Panc1 (cell line): Measurements from ENCODE around the gene EGR4.

ENCODE experiments used
- POLR2AphosphoS5 ChIP-seq: IDR thresholded peaks from 2 replicates; pipeline ENCODE4 v1.6.1; 2012; ENCODE audit warnings: mild to moderate bottlenecking, low read depth, low read length, moderate library complexity
- TCF7L2 ChIP-seq: IDR thresholded peaks from 2 replicates; pipeline ENCODE4 v1.6.1; 2011; ENCODE audit warnings: mild to moderate bottlenecking, low read depth, low read length, inconsistent platforms
- TF ChIP-seq, protein P1 (sequence below): fragments of 450-650 bp; IDR thresholded peaks from 2 replicates; pipeline ENCODE4 v1.5.1; 2017; ENCODE audit warnings: mild to moderate bottlenecking
- TF ChIP-seq, protein P2 (sequence below), 2 experiments: IDR thresholded peaks; 2 replicates each; pipeline ENCODE4 v1.6.1; 2011 to 2012; ENCODE audit warnings: low read depth in 2 of 2, control low read depth in 1 of 2, low read length in 1 of 2, mild to moderate bottlenecking in 1 of 2, moderate library complexity in 1 of 2; ENCODE audit not compliant: insufficient read depth in 1 of 2

DNA sequence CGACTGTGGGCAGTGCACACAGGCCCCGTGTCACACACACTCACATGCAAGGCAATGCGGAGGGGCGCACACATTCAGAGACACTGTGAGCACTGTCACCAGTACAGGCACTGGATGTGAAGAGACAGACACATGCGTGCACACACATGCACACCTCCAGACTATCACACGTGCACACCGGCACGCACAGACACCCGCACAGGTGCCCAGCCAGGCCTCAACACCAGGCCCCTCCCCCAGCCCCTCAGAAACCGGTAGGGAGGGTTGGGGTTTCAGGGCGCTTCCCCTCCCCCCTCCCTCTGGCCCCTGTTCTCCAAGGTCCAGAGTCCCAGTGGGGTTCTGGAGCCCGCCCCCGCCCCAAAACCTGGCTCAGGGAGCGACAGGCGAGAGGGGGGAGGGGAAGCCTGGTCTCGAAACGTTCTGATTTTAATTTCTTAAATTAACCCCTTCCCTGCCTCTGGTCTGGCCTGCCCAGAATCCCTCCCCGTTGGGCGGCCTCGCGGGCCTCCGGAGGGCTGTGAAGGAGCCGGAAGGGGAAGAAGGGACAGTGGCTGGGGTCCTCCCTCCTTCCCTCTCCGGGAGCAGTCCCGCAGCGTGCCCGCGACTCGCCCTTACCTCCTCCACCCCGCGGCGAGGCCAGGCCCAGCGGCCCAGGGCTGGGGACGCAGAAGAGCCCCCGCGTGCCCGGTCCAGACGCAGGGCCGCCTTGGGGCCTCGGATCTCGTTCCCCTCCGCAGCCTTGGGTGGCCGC, 9.6 kb downstream of the EGR4 start:
- TF ChIP-seq, protein P1, sequence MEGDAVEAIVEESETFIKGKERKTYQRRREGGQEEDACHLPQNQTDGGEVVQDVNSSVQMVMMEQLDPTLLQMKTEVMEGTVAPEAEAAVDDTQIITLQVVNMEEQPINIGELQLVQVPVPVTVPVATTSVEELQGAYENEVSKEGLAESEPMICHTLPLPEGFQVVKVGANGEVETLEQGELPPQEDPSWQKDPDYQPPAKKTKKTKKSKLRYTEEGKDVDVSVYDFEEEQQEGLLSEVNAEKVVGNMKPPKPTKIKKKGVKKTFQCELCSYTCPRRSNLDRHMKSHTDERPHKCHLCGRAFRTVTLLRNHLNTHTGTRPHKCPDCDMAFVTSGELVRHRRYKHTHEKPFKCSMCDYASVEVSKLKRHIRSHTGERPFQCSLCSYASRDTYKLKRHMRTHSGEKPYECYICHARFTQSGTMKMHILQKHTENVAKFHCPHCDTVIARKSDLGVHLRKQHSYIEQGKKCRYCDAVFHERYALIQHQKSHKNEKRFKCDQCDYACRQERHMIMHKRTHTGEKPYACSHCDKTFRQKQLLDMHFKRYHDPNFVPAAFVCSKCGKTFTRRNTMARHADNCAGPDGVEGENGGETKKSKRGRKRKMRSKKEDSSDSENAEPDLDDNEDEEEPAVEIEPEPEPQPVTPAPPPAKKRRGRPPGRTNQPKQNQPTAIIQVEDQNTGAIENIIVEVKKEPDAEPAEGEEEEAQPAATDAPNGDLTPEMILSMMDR: no peak
- no peak for TF ChIP-seq POLR2AphosphoS5
- TF ChIP-seq, protein P2, sequence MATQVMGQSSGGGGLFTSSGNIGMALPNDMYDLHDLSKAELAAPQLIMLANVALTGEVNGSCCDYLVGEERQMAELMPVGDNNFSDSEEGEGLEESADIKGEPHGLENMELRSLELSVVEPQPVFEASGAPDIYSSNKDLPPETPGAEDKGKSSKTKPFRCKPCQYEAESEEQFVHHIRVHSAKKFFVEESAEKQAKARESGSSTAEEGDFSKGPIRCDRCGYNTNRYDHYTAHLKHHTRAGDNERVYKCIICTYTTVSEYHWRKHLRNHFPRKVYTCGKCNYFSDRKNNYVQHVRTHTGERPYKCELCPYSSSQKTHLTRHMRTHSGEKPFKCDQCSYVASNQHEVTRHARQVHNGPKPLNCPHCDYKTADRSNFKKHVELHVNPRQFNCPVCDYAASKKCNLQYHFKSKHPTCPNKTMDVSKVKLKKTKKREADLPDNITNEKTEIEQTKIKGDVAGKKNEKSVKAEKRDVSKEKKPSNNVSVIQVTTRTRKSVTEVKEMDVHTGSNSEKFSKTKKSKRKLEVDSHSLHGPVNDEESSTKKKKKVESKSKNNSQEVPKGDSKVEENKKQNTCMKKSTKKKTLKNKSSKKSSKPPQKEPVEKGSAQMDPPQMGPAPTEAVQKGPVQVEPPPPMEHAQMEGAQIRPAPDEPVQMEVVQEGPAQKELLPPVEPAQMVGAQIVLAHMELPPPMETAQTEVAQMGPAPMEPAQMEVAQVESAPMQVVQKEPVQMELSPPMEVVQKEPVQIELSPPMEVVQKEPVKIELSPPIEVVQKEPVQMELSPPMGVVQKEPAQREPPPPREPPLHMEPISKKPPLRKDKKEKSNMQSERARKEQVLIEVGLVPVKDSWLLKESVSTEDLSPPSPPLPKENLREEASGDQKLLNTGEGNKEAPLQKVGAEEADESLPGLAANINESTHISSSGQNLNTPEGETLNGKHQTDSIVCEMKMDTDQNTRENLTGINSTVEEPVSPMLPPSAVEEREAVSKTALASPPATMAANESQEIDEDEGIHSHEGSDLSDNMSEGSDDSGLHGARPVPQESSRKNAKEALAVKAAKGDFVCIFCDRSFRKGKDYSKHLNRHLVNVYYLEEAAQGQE (IDR thresholded peaks at IDR 0.05; ENCODE audit: insufficient read depth in 1 of 2, low read depth in 2 of 2, low read length in 1 of 2): no peak
- TF ChIP-seq TCF7L2: no peak
